Measurements from ENCODE around the gene PCDHGB6.
"Not testable (repeated sequence)": the region's sequence is repeated elsewhere in the genome, so short reads cannot be mapped to it uniquely, and the experiment has no call there.

PCDHGB6 gene

DNA sequence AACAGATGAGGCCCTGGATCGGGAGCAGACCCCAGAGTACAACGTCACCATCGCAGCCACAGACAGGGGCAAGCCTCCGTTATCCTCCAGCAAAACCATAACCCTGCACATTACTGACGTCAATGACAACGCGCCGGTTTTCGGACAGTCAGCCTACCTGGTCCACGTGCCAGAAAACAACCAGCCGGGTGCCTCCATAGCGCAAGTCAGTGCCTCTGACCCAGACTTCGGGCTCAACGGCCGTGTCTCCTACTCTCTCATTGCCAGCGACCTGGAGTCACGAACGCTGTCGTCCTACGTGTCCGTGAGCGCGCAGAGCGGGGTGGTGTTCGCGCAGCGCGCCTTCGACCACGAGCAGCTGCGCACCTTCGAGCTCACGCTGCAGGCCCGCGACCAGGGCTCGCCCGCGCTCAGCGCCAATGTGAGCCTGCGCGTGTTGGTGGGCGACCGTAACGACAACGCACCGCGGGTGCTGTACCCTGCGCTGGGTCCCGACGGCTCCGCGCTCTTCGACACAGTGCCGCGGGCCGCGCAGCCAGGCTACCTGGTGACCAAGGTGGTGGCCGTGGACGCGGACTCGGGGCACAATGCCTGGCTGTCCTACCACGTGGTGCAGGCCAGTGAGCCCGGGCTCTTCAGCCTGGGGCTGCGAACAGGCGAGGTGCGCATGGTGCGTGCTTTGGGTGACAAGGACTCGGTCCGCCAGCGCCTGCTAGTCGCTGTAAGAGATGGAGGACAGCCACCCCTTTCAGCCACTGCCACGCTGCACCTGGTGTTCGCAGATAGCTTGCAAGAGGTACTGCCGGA lies 11.5 kb downstream of the PCDHGB6 start:
- no peak for DNase-seq

DNA sequence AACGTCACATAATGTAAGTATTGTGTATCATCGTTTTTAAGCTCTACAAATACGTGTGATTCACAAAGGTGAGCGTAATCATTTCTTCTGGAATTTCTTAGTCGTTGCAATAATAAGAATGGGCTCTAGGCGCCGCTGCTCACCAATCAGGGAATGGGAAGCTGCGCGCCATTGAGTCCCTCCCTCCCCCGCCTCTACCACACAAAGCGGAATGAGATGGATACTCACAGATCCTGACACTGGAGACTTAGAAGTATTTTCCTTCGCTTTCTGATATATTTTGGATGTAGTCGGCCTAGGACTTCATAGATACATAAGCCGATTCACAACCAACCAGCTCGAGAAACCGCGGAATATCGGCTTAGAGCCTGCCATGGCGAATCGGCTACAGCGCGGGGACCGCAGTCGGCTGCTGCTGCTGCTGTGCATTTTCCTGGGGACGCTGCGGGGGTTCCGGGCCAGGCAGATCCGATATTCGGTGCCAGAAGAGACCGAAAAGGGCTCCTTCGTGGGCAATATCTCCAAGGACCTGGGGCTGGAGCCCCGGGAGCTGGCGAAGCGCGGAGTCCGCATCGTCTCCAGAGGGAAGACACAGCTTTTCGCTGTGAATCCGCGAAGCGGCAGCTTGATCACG lies 13.2 kb downstream of the PCDHGB6 start, which contains the start of gene PCDHGA11:
Gene PCDHGA11, plus strand, starts transcription at position 197 of the 634 bp plus-strand sequence. Its CDS starts 177 bp downstream, at position 374.
- no peak for DNase-seq

DNA sequence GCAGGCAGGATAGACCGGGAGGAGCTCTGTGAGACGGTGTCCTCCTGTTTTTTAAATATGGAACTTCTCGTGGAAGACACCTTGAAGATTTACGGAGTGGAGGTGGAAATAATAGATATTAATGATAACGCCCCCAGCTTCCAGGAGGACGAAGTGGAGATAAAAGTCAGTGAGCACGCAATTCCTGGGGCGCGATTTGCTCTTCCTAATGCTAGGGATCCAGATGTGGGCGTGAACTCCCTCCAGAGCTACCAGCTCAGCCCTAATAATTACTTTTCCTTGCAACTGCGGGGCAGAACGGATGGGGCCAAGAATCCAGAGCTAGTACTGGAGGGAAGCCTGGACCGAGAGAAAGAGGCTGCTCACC lies 13.7 kb downstream of the PCDHGB6 start:
- no peak for DNase-seq

DNA sequence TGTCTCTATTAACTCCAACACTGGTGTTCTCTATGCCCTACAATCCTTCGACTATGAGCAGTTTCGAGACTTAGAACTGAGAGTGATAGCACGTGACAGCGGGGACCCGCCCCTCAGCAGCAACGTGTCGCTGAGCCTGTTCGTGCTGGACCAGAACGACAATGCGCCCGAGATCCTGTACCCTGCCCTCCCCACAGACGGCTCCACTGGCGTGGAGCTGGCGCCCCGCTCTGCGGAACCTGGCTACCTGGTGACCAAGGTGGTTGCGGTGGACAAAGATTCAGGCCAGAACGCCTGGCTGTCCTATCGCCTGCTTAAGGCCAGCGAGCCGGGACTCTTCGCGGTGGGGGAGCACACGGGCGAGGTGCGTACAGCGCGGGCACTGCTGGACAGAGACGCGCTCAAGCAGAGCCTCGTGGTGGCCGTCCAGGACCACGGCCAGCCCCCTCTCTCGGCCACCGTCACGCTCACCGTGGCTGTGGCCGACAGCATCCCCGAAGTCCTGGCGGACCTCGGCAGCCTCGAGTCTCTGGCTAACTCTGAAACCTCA lies 15.0 kb downstream of the PCDHGB6 start:
- no peak for DNase-seq

DNA sequence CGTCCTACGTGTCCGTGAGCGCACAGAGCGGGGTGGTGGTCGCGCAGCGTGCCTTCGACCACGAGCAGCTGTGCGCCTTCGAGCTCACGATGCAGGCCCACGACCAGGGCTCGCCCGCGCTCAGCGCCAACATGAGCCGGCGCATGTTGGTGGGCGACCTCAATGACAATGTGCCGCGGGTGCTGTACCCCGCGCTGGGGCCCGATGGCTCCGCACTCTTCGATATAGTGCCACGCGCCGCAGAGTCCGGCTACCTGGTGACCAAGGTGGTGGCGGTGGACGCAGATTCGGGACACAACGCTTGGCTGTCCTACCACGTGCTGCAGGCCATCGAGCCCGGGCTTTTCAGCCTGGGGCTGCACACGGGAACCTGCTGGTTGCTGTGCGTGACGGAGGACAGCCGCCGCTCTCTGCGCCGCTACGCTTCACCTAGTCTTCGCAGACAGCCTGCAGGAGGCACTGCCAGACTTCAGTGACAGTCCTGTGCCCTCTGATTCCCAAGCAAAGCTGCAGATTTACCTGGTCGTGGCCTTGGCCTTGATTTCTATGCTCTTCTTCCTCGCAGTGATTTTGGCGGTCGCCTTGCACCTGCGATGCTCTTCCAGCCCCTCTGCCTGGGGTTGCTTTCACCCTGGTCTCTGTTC lies 20.1 kb downstream of the PCDHGB6 start:
- DNase-seq: no peak

DNA sequence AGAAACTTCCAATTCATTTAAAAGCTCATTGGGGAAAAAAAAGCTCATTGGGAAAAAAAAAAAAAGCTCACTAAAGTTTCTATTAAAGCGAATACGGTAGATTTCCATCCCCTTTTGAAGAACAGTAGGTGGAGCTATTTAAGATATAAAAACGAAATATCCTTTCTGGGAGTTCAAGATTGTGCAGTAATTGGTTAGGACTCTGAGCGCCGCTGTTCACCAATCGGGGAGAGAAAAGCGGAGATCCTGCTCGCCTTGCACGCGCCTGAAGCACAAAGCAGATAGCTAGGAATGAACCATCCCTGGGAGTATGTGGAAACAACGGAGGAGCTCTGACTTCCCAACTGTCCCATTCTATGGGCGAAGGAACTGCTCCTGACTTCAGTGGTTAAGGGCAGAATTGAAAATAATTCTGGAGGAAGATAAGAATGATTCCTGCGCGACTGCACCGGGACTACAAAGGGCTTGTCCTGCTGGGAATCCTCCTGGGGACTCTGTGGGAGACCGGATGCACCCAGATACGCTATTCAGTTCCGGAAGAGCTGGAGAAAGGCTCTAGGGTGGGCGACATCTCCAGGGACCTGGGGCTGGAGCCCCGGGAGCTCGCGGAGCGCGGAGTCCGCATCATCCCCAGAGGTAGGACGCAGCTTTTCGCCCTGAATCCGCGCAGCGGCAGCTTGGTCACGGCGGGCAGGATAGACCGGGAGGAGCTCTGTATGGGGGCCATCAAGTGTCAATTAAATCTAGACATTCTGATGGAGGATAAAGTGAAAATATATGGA lies 22.7 kb downstream of the PCDHGB6 start, which contains the start of gene PCDHGA12:
Gene PCDHGA12, plus strand, starts transcription at position 176 of the 782 bp plus-strand sequence. Its CDS starts 253 bp downstream, at position 429.
- DNase-seq: no peak

DNA sequence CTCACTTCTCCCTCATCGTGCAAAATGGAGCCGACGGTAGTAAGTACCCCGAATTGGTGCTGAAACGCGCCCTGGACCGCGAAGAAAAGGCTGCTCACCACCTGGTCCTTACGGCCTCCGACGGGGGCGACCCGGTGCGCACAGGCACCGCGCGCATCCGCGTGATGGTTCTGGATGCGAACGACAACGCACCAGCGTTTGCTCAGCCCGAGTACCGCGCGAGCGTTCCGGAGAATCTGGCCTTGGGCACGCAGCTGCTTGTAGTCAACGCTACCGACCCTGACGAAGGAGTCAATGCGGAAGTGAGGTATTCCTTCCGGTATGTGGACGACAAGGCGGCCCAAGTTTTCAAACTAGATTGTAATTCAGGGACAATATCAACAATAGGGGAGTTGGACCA lies 23.5 kb downstream of the PCDHGB6 start:
- DNase-seq: no peak

DNA sequence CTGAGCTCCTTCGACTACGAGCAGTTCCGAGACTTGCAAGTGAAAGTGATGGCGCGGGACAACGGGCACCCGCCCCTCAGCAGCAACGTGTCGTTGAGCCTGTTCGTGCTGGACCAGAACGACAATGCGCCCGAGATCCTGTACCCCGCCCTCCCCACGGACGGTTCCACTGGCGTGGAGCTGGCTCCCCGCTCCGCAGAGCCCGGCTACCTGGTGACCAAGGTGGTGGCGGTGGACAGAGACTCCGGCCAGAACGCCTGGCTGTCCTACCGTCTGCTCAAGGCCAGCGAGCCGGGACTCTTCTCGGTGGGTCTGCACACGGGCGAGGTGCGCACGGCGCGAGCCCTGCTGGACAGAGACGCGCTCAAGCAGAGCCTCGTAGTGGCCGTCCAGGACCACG lies 24.5 kb downstream of the PCDHGB6 start:
- DNase-seq: not testable (repeated sequence)

DNA sequence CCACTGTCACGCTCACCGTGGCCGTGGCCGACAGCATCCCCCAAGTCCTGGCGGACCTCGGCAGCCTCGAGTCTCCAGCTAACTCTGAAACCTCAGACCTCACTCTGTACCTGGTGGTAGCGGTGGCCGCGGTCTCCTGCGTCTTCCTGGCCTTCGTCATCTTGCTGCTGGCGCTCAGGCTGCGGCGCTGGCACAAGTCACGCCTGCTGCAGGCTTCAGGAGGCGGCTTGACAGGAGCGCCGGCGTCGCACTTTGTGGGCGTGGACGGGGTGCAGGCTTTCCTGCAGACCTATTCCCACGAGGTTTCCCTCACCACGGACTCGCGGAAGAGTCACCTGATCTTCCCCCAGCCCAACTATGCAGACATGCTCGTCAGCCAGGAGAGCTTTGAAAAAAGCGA lies 24.9 kb downstream of the PCDHGB6 start:
- not testable (repeated sequence) for DNase-seq

DNA sequence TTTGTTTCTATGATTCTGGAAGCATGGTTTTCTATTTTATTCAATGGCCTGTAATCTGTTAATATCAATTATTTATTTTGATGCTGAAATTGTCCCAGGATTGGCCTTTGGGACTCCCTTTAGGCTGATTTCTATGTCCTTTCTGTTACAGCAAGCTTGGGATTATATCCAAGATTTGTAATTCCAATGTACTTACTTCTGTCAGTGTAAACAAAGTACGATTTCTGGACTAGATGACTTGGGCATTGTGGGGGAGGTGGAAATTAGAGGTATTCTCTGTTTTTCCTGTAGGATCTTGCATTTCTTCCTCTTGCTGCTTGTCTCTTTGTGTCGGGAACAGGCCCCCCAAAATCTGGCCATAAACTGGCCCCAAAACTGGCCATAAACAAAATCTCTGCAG lies 26.2 kb downstream of the PCDHGB6 start:
- DNase-seq: no peak

DNA sequence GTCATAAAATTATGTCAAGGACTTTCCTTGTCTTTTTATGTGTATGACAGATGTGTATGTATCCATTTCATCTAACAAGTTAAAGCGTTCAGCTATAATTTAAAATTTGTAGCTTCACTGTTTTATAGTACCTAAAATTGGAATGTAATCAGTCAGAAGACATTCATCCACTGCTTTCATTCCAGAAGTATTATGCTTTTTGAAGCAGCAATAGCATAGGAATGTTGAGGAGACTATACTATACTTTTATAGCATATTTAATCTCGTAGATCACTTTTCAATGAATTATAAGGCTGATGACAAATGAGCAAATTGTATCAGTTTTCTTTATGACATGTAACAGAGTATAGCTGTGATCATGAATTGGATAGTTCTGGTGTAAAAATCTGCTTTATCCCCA lies 29.4 kb downstream of the PCDHGB6 start:
- DNase-seq: no peak

DNA sequence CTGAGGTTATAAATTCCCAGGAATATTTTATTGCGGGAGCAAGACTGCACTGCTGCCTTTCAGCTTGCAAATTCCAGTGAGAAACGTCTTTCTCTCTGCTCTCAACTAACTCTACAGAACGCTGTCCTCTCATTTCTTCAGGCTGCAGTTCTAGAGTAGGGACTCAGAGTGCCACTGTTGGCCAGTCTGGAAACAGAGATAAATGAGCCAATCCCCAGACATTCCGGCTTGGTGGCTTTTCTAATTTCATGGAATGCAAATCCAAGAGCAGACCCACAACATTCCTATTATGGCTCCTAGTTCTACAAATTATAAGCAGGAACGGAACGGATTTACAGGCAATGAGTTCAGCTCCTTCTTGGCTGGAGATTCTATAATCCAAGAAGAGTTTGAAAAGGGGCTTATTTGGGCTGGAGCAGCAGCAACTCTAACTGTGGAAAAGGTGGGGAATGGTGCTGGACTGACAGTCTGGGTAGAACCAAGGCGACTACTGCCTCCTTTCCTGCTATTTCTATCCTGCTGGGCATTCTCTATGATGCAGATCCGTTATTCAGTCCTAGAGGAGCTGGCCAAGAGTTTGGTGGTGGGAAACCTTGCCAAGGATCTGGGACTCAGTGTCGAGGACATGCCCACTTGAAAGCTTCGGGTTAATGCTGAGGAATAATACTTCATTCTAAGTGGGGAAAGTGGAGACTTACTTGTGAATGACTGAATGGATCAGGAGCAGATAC lies 31.8 kb downstream of the PCDHGB6 start:
- DNase-seq: no peak

DNA sequence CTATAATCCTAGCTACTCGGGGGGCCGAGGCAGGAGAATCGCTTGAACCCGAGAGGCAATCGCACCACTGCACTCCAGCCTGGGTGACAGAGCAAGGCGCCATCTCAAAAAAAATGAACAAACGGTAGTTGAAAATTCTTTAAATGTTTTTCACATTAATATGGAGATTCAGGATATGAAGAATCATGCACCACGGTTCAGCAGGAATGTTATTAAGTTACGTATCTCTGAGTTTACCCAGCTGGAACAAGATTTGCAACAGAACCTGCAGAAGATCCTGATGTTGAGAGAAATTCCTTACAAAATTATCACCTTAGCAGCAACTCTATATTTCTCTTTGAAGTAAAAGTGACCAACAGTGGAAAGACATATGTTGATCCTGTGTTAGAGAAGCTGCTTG lies 32.5 kb downstream of the PCDHGB6 start:
- DNase-seq: no peak

DNA sequence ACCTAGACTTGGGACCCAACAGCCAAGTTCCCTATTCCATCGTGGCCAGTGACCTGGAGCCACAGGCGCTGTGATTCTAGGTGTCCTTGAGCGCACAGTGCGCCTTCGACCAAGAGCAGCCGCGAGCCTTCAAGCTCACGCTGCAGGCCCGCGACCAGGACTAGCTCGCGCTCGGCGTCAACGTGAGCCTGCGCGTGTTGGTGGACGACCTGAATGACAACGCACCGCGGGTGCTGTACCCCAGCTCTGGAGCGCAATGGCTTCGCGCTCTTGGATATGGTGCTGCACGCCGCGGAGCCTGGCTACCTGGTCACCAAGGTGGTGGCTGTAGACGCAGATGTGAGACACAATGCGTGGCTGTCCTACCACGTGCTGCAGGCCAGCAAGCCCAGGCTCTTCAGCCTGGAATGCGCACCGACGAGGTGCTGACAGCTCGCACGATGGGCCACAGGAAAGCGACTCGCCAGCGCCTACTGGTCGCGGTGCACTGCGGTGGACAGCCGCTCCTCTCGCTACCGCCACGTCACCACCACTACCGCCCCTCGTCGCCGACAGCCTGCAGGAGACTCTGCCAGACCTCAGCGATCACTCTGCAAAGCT lies 33.9 kb downstream of the PCDHGB6 start:
- no peak for DNase-seq
